ENCODE data around the gene C4orf50. TPM values are rescaled to one million over a fixed set of nuclear protein-coding genes. Genes with fewer than 3 reads are reported as not detected.

Gene C4orf50
- total RNA-seq, 1 donor from 2014 or later: under 0.01 TPM

DNA sequence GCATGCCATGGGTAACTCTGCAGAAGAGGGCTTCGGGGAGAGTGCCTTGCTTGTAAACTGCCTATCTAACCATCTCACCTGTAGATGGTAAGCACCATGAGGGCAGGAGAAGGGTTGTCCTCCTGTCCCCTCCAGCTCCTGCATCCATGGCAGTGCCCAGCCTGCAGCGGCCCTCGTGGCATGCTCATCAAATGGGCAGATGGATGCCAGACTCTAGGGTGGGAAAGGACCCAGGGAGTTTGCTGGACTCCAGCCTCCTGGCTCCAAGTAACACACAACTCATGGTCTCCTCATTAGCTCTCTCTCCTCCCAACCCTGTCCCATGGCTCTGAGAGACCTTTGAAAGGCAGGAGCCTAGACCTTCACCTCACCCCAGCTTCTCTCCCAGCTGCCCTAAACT lies 95.7 kb downstream of the C4orf50 start:
- DNase-seq (ENCODE audit: low read depth in 2 of 2): no peak

DNA sequence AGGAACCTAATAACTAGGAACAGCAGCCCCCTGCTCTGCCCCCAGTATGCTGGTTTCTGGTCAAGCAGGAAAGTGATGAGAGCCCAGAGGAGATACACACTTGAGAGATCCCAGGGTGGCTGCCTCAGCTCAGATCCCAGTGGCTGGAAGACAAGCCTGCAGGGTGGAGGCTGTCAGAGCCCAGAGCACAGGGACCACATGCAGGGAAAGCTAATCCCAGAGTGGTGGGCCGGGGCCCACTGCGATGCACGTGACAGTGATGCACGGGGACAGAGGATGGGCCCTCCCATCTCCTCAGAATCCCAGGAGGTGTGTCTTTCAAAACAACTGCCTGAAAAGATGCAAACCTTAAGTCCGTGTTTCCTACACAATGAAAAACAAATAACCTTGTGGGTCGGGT lies 96.2 kb downstream of the C4orf50 start:
- DNase-seq (ENCODE audit: low read depth in 2 of 2): no peak

DNA sequence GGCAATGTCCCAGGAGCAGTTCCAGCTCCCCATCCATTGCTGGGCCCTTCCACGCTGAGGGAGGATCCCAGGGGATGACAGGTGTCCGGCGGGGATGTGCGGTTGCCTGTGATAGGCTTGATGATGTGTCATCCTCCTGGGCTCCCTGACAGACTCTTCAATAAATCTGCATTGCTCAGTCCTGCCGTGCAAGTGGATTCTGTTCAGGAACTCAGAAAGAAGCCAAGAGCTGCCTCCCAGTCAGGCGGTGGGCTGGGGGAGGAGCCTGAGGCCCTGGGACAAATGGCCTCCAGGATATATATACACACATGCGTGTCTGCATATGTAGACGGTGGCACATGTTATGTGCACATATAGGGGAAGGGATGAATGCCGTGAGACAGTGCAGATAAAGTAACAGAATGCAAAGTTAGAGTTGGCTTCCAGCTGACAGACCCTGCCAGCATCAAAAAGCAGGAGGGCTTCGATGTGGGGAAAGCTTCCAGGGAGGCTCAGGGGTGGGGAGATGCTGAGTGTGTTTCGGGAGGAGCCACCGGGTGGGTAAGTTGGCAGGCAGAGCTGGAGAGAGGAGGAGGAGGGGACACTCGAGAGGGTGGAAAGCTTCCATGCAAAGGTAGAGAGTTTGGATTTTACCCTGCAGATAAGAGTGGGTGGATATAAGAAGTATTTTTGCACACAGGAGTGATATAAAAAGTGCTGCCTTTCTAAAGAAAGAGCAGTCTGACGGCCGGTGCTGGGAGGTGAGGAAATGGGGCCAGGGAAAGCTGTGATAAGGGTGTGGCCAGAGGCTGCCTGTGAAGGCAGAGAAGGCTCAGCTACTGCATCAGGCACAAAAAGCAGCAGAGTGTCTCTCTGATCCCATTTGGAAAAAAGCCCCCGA lies 96.9 kb downstream of the C4orf50 start:
- no peak for DNase-seq (ENCODE audit: low read depth in 2 of 2)

DNA sequence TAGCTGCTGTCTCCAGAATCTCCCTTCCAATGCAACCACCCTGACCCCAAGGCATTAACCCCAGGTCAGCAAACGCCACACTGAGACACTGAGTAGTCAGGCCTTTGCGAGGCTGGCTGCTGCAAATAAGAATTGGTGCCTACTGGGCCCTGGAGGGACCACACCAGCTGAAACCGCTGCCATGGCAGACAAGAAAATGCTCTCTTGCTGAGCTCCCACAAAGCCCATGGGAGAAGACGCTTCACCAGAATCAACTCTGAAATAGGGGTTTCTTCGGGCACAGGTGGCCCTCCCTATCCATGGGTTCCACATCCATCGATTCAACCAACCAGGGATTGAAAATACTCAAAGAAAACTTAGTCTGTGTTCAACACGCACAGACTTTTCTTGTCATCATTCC lies 98.7 kb downstream of the C4orf50 start:
- DNase-seq (ENCODE audit: low read depth in 2 of 2): no peak

DNA sequence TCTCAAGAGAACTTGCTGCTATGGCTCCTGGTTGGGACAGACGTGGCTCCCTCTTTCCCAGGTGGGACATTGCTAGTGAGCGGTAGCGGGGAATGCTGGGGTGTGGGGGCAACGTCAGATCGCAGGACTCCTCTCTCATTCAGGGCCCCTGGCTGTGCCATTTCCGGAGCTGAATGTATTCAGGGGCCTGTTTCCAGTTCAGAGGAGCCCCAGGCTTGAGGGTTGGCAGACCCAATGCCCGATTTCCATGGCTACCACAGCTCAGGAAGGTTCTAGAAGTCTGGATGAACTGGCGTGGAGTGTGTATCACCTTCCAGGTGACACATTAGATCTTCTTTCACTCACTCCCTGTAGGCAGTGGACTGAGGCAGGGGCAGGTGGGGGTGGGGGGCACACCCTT lies 99.2 kb downstream of the C4orf50 start:
- DNase-seq (ENCODE audit: low read depth in 2 of 2): no peak

DNA sequence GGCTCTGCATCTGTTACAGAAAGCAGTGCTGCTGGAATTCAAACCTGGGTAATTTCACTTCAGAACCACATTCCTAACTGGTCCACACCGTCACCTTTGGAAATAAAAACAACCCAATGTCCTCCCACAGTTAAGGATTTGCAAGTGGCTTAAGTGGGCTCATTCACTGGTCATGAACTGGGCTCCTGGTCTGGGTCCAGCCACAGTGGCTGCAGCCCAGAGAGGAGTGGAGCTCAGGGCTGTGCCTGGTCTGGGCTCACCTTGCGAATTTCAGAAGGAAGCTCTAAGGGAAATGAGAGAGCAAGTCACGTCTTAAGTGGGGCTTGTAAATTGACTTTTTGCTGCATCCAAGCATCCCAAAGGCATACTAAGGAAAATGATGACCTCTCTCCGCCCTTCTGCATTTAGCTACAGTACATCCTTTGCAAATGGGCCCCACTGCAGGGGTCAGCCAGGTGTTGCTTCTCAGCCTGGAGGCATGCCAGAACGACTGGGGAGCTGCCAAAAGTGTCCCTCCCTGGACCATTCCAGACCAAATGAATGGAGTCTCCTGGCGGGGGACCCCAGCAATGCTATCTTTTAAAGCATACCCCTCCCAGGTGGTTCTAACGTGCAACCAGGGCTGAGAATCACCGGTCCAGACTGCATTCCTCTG lies 99.8 kb downstream of the C4orf50 start:
- DNase-seq (ENCODE audit: low read depth in 2 of 2): no peak

DNA sequence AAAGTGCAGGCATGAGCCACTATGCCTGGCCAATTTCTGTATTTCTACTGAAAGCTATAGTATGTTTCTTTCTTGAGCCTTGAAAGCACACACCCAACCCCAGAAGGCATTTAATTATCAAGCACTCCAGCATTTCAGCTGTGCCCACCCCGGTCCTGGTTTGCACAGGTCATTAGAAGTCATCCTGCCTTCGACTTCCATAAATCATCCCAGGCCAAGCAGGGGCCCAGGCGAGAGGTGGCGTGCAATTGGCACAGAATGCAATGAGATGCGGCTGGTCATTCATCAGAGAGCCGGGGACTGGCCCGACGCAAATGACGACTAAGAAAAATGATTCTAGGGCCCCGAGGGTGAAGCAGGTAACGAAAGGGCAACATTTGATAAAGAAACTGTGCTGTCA lies 100.6 kb downstream of the C4orf50 start:
- no peak for DNase-seq (ENCODE audit: low read depth in 2 of 2)

DNA sequence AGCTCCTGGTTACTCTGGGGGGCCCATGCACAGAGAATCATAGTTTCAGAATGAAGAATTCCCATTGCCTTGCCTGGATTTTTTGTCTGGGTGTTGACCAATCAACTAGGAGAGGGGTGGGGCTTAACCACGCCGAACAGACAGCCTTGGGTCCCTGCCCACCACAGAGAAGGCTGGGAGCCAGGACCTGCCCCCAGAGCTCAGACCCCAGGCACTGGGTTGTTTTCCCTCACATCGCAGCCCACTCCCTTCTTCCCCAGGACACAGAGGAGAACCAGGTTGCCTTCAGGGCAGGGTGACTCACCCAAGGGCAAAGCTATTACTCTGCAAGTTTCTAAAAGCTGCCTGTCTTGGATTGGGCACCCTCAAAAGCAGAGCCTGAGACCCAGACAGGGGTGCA lies 102.0 kb downstream of the C4orf50 start:
- no peak for DNase-seq (ENCODE audit: low read depth in 2 of 2)

DNA sequence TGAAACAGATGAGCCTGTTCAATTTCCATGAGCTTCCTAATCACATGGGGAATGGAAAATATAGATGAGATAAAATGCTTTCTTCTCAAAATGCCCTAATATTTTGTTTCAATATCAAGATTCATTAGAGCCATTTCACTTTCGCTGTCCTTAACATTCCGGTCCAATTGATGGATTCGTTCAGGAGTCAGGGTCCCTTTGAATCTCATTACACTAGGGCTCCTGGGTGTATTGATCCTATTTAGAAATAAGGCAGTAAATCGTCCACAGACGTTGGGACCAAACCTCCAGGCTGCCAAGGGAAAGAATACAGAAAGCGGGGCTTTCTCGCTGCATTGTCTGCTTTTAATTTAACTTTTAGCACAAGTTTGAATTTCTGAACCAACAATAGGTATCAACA lies 104.8 kb downstream of the C4orf50 start:
- no peak for DNase-seq (ENCODE audit: low read depth in 2 of 2)

DNA sequence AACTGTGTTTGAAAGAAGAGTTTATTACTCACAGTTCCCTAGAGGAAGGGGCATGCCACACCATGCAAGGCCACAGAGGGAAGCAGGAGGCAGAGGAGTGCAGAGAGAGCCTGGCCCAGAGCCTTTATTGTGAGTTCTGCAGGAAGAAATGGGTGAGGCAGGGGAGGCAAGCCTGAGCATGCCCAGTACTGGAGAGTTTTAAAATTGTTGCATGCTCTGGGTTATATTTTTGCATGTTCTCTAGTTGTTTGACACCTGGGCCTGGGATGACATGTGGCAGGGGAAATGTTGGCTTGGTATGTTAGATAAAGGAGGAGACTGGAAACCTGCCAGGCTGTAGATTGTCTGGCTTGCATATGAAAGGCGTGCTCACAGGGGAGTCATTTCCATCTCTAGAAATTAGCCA lies 105.6 kb downstream of the C4orf50 start:
- DNase-seq (ENCODE audit: low read depth in 2 of 2): peak in 1 of 2 donors; percentile 70

DNA sequence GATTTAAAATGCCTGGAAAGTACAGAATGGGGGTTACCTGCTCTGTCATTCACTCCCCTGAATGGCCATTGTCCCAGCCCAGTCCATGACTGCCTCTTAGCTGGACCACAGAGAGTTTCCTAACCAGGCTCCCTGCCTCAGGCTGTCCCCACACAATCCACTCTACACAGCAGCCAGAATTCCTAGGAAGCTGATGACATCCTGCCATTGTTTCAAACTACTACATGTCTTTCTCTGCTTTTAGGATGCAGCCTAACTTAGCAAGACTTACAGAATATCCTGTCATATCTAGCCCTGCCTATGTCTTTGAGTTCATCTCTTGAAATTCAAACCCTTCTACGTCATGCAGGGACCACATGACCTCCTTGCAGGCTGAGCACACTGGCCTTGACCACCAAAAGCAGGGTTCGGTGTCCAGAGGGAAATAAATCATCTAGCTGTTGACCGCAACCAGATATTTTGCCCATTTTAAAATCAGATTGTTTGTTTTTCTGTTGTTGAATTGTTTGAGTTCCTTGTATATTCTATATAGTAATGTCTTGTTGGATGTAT lies 109.3 kb downstream of the C4orf50 start:
- DNase-seq (ENCODE audit: low read depth in 2 of 2): peak; percentile 27 to 65

DNA sequence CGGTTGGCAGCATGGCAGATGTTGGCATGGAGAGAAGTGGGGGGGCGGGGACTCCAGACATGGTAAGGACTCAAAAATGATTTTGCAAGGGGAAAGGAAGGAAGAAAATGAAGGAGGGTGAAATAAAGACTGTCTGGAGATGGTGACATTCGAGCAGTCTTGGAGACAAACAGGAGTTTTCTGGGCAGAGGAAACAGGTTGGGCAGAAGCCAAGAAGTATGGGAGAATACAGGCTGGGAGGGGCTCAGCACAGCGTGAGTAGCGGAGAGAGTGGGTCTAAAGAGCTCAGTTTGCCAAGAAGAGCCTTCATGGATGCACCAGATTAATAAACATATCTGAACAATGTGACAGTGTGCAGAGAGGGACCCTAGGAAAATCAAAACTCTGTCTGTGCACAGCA lies 112.0 kb downstream of the C4orf50 start:
- no peak for DNase-seq (ENCODE audit: low read depth in 2 of 2)

DNA sequence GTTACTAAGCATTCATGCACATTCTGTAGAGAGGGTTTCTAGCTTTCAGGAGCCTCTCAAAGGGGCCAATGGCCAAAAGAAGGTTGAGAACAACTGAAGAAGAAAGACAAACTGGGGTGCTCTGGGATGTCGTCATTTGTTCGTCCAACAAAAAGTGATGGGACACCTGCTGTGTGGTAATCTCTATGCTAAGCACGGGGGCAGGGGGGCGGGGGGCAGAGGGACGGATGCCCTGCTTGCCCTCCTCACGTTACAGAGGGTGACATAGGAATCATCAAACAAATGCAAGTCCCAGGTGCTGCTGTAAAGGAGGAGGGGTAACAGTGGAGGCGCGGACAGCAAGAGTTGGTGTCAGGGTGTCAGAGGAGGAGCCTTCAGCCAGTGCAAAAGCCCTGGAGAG lies 112.5 kb downstream of the C4orf50 start:
- DNase-seq (ENCODE audit: low read depth in 2 of 2): no peak

DNA sequence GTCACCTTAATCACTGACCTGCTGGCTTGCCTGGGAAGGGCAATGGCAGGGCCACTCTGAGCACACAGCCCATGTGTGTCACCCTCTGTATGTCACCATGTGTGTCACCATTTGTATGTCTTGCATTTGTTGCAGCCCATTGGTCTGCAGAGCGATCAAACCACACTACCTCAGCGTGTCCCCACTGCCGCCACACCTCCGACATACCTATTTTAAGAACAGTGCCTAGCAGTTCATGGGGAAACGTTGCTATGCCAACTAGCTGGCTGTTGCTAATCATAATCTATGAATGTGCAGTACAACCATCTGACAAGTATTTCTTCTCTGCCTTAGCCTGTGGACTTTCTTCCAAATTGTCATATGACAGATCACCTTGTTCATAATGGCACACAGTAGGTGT lies 117.4 kb downstream of the C4orf50 start:
- no peak for DNase-seq (ENCODE audit: low read depth in 2 of 2)

DNA sequence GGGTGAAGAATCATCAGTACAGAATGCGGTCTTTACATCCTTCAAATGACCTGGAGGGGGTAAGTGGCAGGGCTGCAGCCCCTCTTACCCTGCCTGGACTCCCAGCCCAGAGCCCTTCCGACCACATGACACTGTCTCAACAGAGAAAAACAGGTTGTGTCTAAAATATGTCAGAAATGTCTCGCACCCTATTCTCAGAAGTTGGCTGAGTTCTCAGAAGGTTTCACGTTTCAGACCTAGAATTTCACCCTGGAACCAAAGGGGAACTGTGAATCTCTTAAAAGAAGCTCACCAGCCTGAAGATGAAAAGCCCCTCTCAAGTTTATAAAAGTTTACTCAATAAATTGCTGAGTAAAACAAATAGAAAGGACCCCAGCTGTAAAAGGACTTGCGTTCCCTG lies 118.3 kb downstream of the C4orf50 start:
- DNase-seq (ENCODE audit: low read depth in 2 of 2): no peak

DNA sequence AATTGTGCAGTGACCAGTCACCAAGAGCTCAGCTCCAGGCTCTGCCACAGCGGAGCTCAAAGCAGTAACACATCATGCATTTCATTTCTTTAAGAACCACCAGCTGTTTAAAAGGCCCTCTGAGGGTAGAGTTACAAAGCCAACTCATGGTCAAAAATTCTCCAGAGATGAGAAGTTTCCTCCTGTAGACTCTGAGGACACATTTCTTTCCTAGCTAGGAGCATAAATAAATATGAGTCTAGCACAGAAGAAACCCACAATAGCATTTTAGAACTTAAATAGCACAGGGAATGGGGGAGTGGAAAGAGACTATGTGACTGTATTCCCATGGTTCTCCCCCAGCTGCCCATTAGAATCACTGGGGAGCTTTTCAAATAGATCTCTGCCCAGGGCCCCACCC lies 118.8 kb downstream of the C4orf50 start:
- DNase-seq (ENCODE audit: low read depth in 2 of 2): no peak

DNA sequence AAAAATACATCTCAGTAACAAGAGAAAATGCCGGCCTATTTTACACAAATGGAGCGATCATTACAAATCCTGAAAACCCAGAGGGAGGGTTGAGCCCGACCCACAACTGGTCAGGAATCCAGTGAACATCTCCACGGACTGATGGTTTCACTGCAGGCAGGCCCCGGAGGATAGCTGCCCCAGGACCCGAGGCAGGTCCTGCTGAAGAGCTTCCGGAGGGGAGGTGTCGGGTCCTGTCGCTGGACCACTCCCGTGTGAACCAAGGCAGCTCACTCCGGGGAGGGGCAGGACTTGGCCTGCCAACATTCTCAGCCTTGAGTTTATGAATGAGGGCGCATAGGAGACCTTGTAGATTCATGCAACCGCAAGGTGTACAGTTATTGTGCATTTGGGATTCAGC lies 120.6 kb downstream of the C4orf50 start:
- DNase-seq (ENCODE audit: low read depth in 2 of 2): no peak

DNA sequence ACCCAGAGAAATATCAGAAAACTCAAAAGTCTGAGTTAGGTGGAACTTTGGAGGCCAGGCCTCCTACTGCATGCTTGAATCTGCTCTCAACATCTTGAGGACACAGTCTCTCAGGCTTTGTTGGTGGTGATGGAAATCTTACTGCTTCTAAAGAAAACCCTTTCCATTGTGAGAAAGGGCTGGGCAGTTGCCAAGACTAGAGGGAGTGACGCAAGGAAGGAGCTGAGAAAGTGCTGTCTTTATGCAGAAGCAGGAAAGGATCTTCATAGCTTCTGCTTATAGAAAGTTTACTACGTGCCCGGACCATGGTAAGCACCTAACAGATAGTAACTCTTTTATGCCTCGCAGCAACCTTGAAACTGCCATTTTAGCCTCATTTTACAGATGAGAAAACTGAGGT lies 122.9 kb downstream of the C4orf50 start:
- DNase-seq (ENCODE audit: low read depth in 2 of 2): peak in 1 of 2 donors; percentile 16

DNA sequence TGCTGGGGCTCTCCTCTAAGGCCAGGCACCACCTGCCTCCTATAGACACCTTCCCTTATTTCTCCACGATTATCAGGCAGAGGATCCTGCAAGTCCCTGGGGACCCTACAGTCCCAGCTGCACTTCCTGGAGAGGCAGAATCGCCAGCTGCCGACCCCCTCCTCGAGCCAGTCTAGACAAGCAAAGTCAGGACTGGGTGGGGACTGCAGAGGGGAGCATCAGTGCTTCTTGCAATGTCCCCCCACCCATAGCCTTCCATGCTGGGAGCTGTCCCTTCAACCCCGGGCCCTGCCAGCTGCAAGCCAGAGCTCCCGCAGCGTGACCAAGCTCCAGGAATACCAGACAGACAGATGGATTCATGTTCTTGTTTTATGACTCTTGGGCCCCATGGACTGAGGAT lies 124.0 kb downstream of the C4orf50 start:
- DNase-seq (ENCODE audit: low read depth in 2 of 2): no peak

DNA sequence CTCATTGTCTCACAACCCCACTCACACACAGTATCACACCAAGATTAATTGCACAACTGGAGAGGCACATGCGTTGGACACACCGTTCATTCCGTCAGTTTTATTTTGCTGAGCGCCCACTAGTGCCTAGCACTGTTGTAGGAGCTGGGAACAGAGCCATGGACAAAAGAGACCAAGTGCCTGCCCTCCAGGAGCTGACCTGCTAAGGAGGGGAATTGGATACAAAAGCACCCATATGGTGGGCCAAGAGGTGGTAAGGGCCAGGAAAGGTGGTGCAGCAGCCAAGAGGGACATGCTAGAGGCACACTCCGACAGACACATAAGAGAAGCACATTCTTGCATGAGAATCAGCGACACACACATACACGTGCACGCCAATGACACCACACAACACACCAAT lies 124.6 kb downstream of the C4orf50 start:
- DNase-seq (ENCODE audit: low read depth in 2 of 2): no peak

DNA sequence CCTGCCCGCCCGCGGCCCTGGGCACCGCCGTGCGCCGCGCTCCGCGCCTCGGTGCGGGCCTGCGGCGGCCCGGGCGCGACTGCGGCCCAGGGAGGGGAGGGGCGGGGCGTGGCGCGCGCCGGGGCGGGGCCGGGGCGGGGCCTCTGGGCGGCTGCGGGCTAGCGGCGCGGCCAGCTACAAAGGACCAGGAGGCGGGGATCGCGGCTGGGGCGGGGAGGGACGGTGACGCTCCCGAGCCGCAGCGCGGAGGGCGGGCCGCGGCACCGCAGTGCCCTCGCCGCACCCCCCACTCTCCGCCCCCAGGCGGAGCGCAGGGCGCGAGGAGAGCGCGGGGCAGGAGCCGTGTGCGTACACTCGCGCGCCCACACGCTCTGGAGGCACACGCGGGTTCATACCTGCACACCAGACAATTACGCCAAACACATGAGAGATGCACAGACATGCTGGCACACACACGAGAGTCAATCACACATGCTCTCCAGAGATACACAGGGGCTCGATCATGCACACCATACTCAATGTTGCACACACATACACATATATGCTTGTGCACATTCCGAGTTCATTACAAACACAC lies 125.1 kb downstream of the C4orf50 start, which contains the start of gene CRMP1:
Gene CRMP1 (minus strand): TSS at position 83 of the 577 bp plus-strand sequence. CDS start 117 bp downstream, outside the sequence.
- peak in 1 of 2 donors; percentile 46 for DNase-seq (ENCODE audit: low read depth in 2 of 2)

DNA sequence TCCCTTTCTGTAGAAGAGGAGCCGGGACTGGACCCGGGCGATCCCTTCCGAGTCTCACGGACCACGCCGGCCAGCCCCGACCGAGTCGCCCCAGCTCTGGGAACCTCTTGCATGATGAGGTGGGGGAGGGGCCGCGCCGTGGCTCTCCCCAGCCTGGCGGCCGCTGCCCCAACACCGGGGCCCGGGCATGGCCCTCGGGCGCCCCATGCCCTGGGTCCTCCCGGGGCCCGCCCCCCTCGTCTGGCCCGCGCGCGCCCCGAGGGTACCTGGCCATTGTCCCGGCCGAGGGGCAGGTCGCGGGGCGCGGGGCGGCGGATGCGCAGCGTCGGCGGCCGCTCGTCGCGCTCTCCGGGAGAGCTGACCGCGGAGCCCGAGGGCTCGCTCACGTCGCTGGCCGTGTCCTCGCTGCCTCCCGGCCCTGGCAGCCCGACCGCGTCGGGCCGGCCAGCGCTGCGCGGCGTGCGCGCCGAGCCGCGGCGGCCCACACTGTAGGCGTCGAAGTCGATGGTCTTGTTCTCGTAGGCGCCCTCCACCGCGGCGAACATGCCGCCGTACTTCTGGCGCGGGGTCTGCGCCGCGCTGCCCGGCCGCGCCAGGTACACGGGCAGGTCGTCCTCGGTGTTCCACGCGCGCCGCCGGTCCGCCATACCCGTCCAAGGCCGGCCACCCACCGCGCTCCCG lies 125.8 kb downstream of the C4orf50 start:
- peak in 1 of 2 donors; percentile 8 for DNase-seq (ENCODE audit: low read depth in 2 of 2)
